Thoracic aorta (tissue), 2 donors: ENCODE data around the gene ARPC5L. TPM values are rescaled to one million over a fixed set of nuclear protein-coding genes. Genes with fewer than 3 reads are reported as not detected.
A peak's percentile ranks its signal among the peaks of the same experiment; 100 is the strongest.

ENCODE experiments used
- ATAC-seq: fragments of 150-250 bp; one replicate; pipeline ENCODE4 v1.8.0; 2017; ENCODE audit warnings: low read depth; ENCODE audit not compliant: insufficient number of reproducible peaks, low FRiP score
- DNase-seq: peaks from one replicate; pipeline ENCODE4 v3.0.0-alpha.2; 2020; ENCODE audit warnings: low spot score
- H3K27ac ChIP-seq, 2 donors: fragments of 200-600 bp; sonication (generic); 1 replicate in 1 of 2; 2 replicates in 1 of 2; pipeline ENCODE4 v1.5.1; 2016; ENCODE audit warnings: mild to moderate bottlenecking in 2 of 2, moderate library complexity in 2 of 2
- H3K27me3 ChIP-seq: fragments of 200-600 bp; sonication (generic); replicated peaks from 2 replicates; pipeline ENCODE4 v1.6.0; 2016; ENCODE audit warnings: mild to moderate bottlenecking; ENCODE audit not compliant: insufficient read depth
- H3K36me3 ChIP-seq: fragments of 200-600 bp; sonication (generic); one replicate; pipeline ENCODE4 v1.5.1; 2016
- H3K4me1 ChIP-seq, 2 donors: fragments of 200-600 bp; sonication (generic); 1 replicate in 1 of 2; 2 replicates in 1 of 2; pipeline versions ENCODE4 v1.5.1 to v1.6.0; 2016; ENCODE audit warnings: low read depth in 2 of 2, mild to moderate bottlenecking in 1 of 2; ENCODE audit not compliant: control insufficient read depth in 1 of 2
- H3K4me3 ChIP-seq: fragments of 200-600 bp; sonication (generic); 2 replicates; pipeline ENCODE4 v1.5.1; 2016; ENCODE audit warnings: mild to moderate bottlenecking
- H3K9me3 ChIP-seq: fragments of 200-600 bp; sonication (generic); 2 replicates; pipeline ENCODE4 v1.5.1; 2016
- total RNA-seq, 2 donors: library from RNA; depleted of rRNA; stranded (reverse); fragments of >200 nt; gene quantifications; one replicate each; pipeline versions ENCODE4 v1.1.0 to v1.2.3, GENCODE V29; 2016
- TF ChIP-seq, protein P1 (sequence below): fragments of 200-600 bp; sonication (generic); IDR thresholded peaks from one replicate; pipeline ENCODE4 v1.5.1; 2019; ENCODE audit warnings: antibody characterized with exemption

The ARPC5L gene
- total RNA-seq: 10 to 100 TPM; 14.1 to 22.8 TPM

DNA sequence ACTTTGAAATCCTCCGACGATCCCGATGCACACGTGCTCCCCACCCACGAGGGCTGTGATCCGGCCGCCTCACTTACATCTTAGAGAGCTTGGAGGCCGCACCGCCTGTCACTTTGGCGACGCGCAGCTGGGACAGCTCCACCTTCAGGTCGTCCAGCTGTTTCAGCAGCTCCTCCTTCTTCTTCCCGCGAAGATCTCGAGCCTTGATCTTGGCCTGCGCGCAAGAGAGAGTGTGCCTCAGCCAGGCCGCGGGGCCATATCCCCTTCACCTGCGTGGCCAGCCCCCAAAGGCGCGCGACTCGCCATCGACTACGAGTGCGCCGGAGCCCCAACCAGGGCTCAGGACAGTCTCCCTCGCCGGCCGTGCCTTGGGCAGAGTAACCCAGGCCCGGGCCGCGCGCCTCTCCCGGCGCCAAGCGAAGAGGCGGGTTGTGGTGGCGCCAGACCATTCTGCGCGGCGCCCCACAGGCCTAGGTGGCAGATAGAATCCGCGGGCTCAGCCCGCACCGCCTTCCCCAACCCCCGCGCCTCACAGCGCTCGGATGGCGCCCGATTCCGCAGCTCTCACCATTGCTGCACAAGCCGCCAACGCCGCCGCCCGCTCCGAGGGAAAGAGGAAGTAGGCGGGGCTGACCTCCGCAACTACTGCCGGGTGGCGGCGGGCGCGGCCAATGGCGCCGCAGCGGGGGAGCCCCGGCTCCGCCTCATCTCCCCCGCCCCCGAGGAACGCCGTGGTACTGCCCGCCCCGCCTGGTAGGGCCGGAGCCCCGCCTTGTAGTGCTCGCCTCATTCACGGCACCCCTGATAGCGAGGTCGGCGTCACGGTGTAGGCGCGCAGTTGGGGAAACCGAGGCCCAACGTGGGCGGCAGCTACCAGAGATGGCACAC, at the start of gene ARPC5L, which contains the start of gene RPL35:
TSS of gene ARPC5L (plus strand) at position 789 of the 888 bp plus-strand sequence. CDS start 7,161 bp downstream, outside the sequence.
TSS of gene RPL35 (minus strand) at position 616 of the 888 bp plus-strand sequence. CDS start at position 571, 45 bp downstream.
- DNase-seq (peak; percentile 73), ATAC-seq (peak; percentile 80)
- peaks cover 35% of the 10 kb centered on the region for H3K36me3 ChIP-seq
- H3K27ac ChIP-seq: peak within 1 kb of the TSS; percentile 90 to 91
- peaks cover 14 to 20% of the 10 kb centered on the region in 2 donors for H3K4me1 ChIP-seq
- H3K9me3 ChIP-seq: no peaks in the 10 kb centered on the region
- TF ChIP-seq, protein P1, sequence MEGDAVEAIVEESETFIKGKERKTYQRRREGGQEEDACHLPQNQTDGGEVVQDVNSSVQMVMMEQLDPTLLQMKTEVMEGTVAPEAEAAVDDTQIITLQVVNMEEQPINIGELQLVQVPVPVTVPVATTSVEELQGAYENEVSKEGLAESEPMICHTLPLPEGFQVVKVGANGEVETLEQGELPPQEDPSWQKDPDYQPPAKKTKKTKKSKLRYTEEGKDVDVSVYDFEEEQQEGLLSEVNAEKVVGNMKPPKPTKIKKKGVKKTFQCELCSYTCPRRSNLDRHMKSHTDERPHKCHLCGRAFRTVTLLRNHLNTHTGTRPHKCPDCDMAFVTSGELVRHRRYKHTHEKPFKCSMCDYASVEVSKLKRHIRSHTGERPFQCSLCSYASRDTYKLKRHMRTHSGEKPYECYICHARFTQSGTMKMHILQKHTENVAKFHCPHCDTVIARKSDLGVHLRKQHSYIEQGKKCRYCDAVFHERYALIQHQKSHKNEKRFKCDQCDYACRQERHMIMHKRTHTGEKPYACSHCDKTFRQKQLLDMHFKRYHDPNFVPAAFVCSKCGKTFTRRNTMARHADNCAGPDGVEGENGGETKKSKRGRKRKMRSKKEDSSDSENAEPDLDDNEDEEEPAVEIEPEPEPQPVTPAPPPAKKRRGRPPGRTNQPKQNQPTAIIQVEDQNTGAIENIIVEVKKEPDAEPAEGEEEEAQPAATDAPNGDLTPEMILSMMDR: peak; percentile 26
- H3K4me3 ChIP-seq: peak within 1 kb of the TSS; percentile 77
- H3K27me3 ChIP-seq: no peaks in the 10 kb centered on the region

DNA sequence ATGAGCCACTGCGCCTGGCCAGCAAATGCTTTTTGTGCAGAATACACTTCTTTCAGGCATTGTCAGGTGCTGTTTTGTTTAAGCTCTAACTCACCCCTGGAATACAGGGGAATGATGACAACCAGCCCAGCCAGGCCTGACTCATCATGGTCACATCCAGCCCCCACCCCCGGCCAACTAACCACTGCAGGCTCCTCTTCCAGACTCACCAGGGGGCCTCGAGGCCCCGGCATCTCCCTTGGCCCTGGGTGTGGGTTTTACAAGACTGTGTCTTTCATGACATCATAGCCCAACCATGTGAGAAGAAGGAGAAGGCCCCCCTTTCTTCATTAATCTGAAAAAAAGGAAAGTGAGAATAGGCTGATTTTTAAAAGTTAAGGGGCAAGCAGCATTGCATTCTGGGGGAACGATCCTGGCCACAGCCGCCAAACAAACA, 49.5 kb upstream of the ARPC5L start:
- DNase-seq (no peak), ATAC-seq (no peak)
- Histone ChIP-seq H3K27me3 (no peaks in the 10 kb centered on the region), H3K27ac (no peak overlapping the region), H3K4me3 (no peak overlapping the region), H3K9me3 (no peaks in the 10 kb centered on the region), H3K36me3 (no peaks in the 10 kb centered on the region), H3K4me1 (no peaks in the 10 kb centered on the region)
- TF ChIP-seq, protein P1: no peak

DNA sequence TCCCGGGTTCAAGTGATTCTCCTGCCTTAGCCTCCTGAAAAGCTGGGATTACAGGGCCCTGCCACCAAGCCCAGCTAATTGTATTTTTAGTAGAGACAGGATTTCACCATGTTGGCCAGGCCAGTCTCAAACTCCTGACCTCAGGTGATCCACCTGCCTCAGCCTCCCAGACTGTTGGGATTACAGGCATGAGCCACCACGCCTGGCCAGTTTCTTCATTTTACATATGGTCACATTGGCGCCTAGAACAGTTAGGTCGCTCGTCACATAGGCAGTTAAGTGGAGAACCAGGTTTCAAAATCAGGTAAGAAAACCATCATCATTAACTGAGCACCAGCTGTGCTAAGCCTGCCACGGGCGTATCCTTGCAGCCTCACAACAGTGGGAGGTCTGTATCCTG, 48.9 kb upstream of the ARPC5L start:
- H3K36me3 ChIP-seq: no peaks in the 10 kb centered on the region
- H3K27ac ChIP-seq: no peak overlapping the region
- H3K9me3 ChIP-seq: no peaks in the 10 kb centered on the region
- TF ChIP-seq, protein P1: no peak
- H3K4me3 ChIP-seq: no peak overlapping the region
- no peaks in the 10 kb centered on the region for H3K4me1 ChIP-seq
- no peak for DNase-seq
- ATAC-seq: no peak
- no peaks in the 10 kb centered on the region for H3K27me3 ChIP-seq

DNA sequence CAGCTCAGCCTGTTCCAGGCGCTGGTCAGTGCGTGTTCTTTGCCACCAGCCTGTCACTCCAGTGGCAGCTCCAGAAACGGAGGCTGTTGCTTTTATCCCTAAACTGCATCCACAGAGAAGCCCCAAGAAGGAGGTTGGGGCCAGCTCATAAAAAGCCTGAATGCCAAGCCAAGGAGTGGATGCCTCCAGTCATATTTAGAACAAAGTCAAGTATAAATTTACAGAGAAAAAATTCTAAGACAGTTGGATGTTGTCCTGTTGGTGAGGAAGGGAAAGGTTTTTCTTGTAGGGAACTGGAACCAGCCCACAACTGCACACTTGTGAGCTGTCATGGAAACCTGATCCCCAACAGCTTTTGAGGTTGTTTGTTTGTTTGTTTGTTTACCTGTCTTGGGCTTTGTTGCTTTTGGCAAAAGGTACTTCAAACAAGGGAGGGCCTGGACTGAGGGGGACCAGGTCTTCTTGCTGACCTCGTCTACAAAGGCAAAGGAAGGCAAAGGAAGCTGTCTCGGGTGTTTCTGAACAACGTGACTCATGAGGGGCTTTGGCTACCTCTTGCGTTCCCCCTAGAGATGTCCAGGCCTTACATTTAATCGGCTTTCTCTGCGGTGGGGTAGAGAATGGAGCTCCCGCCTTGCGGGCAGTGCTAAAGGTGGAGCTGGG, 48.3 kb upstream of the ARPC5L start:
- no peak for DNase-seq
- Histone ChIP-seq H3K36me3 (no peaks in the 10 kb centered on the region), H3K9me3 (no peaks in the 10 kb centered on the region), H3K27ac (no peak overlapping the region), H3K4me1 (no peaks in the 10 kb centered on the region), H3K27me3 (no peaks in the 10 kb centered on the region), H3K4me3 (no peak overlapping the region)
- TF ChIP-seq, protein P1: no peak
- no peak for ATAC-seq

DNA sequence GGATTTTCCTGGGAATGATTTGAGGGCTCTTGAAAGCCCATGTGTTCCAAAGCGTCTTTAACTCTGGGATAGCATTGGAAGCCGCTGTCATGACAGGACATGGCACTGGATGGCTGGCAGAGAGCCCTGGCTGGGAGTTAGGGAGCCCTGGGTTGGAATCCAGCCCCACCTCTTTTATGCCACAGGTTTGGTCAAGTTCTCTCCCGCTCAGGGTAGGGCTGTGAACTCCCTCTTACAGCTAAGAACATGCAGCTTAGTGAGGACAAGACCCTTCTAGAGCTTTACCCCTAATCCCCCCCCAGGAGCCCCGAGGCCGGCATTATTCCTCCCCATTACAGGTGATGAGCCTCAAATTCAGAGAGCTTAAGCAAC, 47.8 kb upstream of the ARPC5L start:
- no peak for DNase-seq
- no peak for ATAC-seq
- H3K4me1 ChIP-seq: no peaks in the 10 kb centered on the region
- no peaks in the 10 kb centered on the region for H3K36me3 ChIP-seq
- H3K27ac ChIP-seq: no peak overlapping the region
- no peak overlapping the region for H3K4me3 ChIP-seq
- H3K9me3 ChIP-seq: no peaks in the 10 kb centered on the region
- no peaks in the 10 kb centered on the region for H3K27me3 ChIP-seq
- TF ChIP-seq, protein P1: no peak
